Left lung (tissue), 10 donors: ENCODE measurements around the gene KDM2A. TPM values are rescaled to one million over a fixed set of nuclear protein-coding genes. Genes with fewer than 3 reads are reported as not detected.

ENCODE experiments used
- ATAC-seq: fragments of 200-7000 bp; cut with Tn5 transposase; one replicate; pipeline ENCODE4 v1.9.1; 2020; ENCODE audit warnings: moderate library complexity
- DNase-seq, 4 donors: peaks; one replicate each; pipeline ENCODE4 v3.0.0-alpha.2; 2013 to 2020
- H3K27ac ChIP-seq, 2 donors: fragments of 200-600 bp; sonication (generic) in 1 of 2; one replicate each; pipeline versions ENCODE4 v1.5.0 to v1.8.0; 2020 to 2021
- H3K27me3 ChIP-seq, 2 donors: fragments of 200-600 bp; sonication (generic) in 1 of 2; one replicate each; pipeline versions ENCODE4 v1.5.0 to v1.8.0; 2020 to 2021
- H3K36me3 ChIP-seq, 2 donors: fragments of 200-600 bp; sonication (generic) in 1 of 2; one replicate each; pipeline versions ENCODE4 v1.5.0 to v1.8.0; 2020 to 2021
- H3K4me1 ChIP-seq, 2 donors: fragments of 200-600 bp; one replicate each; pipeline ENCODE4 v1.8.0; 2021
- H3K4me3 ChIP-seq, 2 donors: fragments of 200-600 bp; sonication (generic) in 1 of 2; one replicate each; pipeline versions ENCODE4 v1.5.0 to v1.8.0; 2020 to 2021; ENCODE audit warnings: mild to moderate bottlenecking in 1 of 2
- H3K9me3 ChIP-seq, 2 donors: fragments of 200-600 bp; sonication (generic) in 1 of 2; one replicate each; pipeline versions ENCODE4 v1.5.0 to v1.8.0; 2020 to 2021
- intact Hi-C, 2 donors: fragments of 100-400 bp; cut with DNase I; formaldehyde crosslinking; loops; one replicate each; pipeline versions ENCODE4 v1.11.2 to v1.14.2; 2022
- polyA plus RNA-seq, 6 donors: library from polyadenylated mRNA; unstranded; fragments of 120-200 nt; gene quantifications; one replicate each; pipeline ENCODE4 v1.2.1, GENCODE V29; 2013; ENCODE audit not compliant: insufficient read length in 6 of 6
- total RNA-seq, 2 donors: library from RNA; stranded (reverse); fragmentation: NEBNext Ultra II Directional; extraction: Animal tissue kit (Norgen Biotek cat#: 25700); gene quantifications; one replicate each; pipeline ENCODE4 v1.2.1, GENCODE V29; 2021
- TF ChIP-seq, protein P1 (sequence below), 2 donors: fragments of 200-600 bp; sonication (generic) in 1 of 2; IDR thresholded peaks; one replicate each; pipeline versions ENCODE4 v1.5.0 to v1.8.0; 2021; ENCODE audit warnings: antibody characterized with exemption in 2 of 2
- donor health status: DM: no; HTN: yes; CAD: no.
- donor health status: DM: no; HTN: no; CAD: no.

Gene KDM2A
- total and polyA plus RNA-seq, 8 donors: 71.0 to 87.0 (median 80.3) TPM

GRCh38 chr11:67211656-67212436, 92.8 kb downstream of the KDM2A start:
- Histone ChIP-seq H3K36me3 (peaks cover 0 to 70% of the 10 kb centered on the region in 2 donors), H3K9me3 (no peaks in the 10 kb centered on the region), H3K4me3 (no peak overlapping the region), H3K4me1 (peaks cover 0 to 28% of the 10 kb centered on the region in 2 donors), H3K27ac (peak overlapping the region in 1 of 2 donors; percentile 75), H3K27me3 (no peaks in the 10 kb centered on the region)
- no peak for DNase-seq
- TF ChIP-seq, protein P1, sequence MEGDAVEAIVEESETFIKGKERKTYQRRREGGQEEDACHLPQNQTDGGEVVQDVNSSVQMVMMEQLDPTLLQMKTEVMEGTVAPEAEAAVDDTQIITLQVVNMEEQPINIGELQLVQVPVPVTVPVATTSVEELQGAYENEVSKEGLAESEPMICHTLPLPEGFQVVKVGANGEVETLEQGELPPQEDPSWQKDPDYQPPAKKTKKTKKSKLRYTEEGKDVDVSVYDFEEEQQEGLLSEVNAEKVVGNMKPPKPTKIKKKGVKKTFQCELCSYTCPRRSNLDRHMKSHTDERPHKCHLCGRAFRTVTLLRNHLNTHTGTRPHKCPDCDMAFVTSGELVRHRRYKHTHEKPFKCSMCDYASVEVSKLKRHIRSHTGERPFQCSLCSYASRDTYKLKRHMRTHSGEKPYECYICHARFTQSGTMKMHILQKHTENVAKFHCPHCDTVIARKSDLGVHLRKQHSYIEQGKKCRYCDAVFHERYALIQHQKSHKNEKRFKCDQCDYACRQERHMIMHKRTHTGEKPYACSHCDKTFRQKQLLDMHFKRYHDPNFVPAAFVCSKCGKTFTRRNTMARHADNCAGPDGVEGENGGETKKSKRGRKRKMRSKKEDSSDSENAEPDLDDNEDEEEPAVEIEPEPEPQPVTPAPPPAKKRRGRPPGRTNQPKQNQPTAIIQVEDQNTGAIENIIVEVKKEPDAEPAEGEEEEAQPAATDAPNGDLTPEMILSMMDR (IDR thresholded peaks at IDR 0.05): no peak
- ATAC-seq: peak; percentile 44
- intact Hi-C loops: no loop called here

GRCh38 chr11:67213178-67213621, 94.1 kb downstream of the KDM2A start:
- DNase-seq (no peak), ATAC-seq (peak; percentile 37)
- intact Hi-C loops: no loop called here
- Histone ChIP-seq H3K27ac (peak overlapping the region in 1 of 2 donors; percentile 75), H3K9me3 (no peaks in the 10 kb centered on the region), H3K36me3 (peaks cover 0 to 72% of the 10 kb centered on the region in 2 donors), H3K4me1 (peaks cover 0 to 28% of the 10 kb centered on the region in 2 donors), H3K4me3 (no peak overlapping the region), H3K27me3 (no peaks in the 10 kb centered on the region)
- TF ChIP-seq, protein P1 (IDR thresholded peaks at IDR 0.05): no peak

GRCh38 chr11:67227726-67228125, 108.7 kb downstream of the KDM2A start:
- TF ChIP-seq, protein P1 (IDR thresholded peaks at IDR 0.05): no peak
- no peaks in the 10 kb centered on the region for H3K4me1 ChIP-seq
- intact Hi-C loops: no loop called here

GRCh38 chr11:67230406-67230805, 111.3 kb downstream of the KDM2A start:
- Histone ChIP-seq H3K27me3 (no peaks in the 10 kb centered on the region), H3K36me3 (peaks cover 0 to 91% of the 10 kb centered on the region in 2 donors), H3K4me1 (no peaks in the 10 kb centered on the region), H3K9me3 (no peaks in the 10 kb centered on the region), H3K27ac (no peak overlapping the region), H3K4me3 (no peak overlapping the region)
- ATAC-seq (no peak), DNase-seq (no peak)
- TF ChIP-seq, protein P1 (IDR thresholded peaks at IDR 0.05): no peak
- intact Hi-C loops: no loop called here

More at GRCh38 chr11:67227726-67228125, 108.7 kb downstream of the KDM2A start:
- Histone ChIP-seq H3K4me3 (no peak overlapping the region), H3K27ac (no peak overlapping the region), H3K27me3 (no peaks in the 10 kb centered on the region), H3K9me3 (no peaks in the 10 kb centered on the region), H3K36me3 (peaks cover 0 to 100% of the 10 kb centered on the region in 2 donors)
- ATAC-seq (no peak), DNase-seq (no peak)

- no peak overlapping the region for H3K4me3 ChIP-seq
- no peaks in the 10 kb centered on the region for H3K27me3 ChIP-seq
- H3K9me3 ChIP-seq: no peaks in the 10 kb centered on the region
- TF ChIP-seq, protein P1 (IDR thresholded peaks at IDR 0.05): no peak
- DNase-seq: no peak
- H3K4me1 ChIP-seq: no peaks in the 10 kb centered on the region
- no peak overlapping the region for H3K27ac ChIP-seq
- ATAC-seq: no peak
- intact Hi-C loops: no loop called here
- peaks cover 0 to 89% of the 10 kb centered on the region in 2 donors for H3K36me3 ChIP-seq
Observed at GRCh38 chr11:67230886-67231285, 111.8 kb downstream of the KDM2A start.
